Right renal pelvis (tissue), 4 donors: ENCODE results near the gene PLEKHH1. TPM values are rescaled to one million over a fixed set of nuclear protein-coding genes. Genes with fewer than 3 reads are reported as not detected.
"Not testable (repeated sequence)": the region's sequence is repeated elsewhere in the genome, so short reads cannot be mapped to it uniquely, and the experiment has no call there.

Source experiments
- DNase-seq, 4 donors: peaks; one replicate each; pipeline ENCODE4 v3.0.0-alpha.2; 2013; ENCODE audit warnings: low read depth in 4 of 4, low spot score in 3 of 4, missing footprints in 1 of 4
- polyA plus RNA-seq, 4 donors: library from polyadenylated mRNA; unstranded; fragments of 120-200 nt; gene quantifications; one replicate each; pipeline ENCODE4 v1.2.1, GENCODE V29; 2013; ENCODE audit not compliant: insufficient read length in 4 of 4

The PLEKHH1 gene
- polyA plus RNA-seq, 4 donors: 38.2 to 60.9 (median 41.4) TPM

DNA sequence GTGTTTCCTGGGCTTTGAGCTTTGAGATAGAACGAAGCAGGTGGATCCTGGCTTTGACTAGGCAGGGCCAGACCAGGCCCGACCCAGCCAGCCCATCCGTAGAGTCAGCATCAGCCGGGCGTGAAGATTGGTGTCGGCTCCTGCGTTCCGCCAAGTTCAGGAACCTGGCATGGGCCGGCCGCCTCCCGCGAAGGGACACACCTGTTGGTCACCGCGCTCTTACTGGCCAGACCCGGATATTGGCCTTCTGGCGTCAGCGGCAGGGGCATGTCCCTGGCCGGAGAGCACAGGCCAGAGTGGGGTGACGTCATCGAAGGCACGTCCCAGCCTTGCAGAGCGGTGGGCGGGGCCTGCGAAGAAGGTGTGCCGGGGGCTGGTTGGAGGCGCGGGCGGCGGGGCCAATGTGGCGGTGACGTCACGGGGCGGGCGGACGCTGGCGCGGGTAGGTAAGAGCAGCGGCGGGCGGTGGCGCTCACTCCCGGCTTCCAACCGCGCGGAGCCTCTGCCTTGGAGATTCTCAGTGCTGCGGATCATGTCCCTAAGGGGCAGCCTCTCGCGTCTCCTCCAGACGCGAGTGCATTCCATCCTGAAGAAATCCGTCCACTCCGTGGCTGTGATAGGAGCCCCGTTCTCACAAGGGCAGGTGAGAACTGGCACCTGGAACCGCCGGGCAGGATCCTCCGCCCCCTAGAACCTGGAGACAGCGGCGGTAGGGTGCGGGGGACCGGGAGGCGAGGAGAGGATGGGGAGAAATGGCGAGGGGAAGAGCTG, 86.5 kb downstream of the PLEKHH1 start, which contains the start of gene ARG2:
TSS of gene ARG2 (plus strand) at position 475 of the 771 bp plus-strand sequence. CDS start at position 533, 58 bp downstream.
- peak; percentile 85 to 87 (median 86) for DNase-seq

DNA sequence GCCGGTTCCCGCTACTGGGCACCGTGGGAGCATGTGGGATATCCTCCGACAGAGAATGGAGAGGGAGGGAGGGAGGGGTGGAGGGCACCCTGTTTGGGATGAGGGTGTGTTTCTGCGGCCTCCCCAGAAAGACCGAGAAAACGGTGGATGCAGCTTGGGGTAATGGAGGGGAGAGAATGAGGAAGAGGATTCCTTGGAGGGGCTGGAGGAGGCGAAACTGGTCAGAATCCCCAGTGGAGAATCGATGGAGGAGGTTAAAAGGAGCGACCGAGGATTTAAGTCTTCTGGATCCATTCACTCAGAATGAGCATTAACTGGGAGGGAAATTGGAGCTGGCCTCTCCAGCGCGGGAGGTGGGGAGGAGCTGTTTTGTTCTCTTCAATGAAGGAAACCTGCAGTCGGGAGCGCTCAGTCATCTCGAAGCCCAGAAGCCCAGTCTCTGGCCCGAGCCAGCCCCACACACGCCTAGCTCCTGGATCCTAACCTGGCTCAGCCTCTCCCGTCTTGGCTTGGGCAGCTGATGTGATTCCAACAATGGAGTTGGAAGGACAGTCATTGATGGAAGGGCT, 87.2 kb downstream of the PLEKHH1 start:
- no peak for DNase-seq

DNA sequence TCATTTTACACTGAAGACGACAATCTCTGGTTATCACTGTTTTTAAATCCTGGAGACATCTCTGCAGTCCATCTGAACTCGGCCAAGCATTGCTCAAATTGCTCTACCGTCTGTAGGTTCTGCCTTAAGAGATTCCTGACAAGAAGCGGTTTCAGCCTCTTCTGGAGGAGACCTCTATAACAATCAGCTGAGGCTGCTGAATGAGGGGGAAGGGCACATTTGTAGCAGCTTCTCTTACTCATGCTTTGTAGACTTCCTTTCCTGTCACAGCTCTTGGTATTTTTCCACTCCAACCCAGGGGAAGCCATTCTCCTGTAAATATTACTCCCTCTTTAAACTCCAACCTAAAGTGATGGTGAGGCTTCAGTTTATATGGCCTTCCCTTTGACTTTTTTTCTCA, 89.6 kb downstream of the PLEKHH1 start:
- DNase-seq: peak in 2 of 4 donors; percentile 47 to 53

DNA sequence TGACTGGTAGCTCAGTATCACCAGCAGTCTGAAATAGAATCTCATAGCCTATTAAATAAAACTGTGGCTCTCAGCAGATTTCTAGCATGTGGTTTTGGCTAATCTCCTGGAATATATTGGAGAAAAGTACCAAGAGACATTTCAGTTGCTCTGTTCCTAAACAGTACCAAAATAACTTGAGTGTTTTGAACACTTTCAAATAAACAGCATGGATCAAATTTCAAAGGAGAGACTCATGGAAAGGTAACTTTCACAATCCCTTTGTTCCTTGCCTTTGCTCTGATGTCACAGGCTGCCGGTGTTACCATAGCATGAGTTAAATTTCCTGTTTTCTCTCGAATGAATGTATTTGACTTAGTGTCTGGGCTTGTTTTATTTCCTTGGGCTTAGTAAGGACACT, 90.0 kb downstream of the PLEKHH1 start:
- no peak for DNase-seq

DNA sequence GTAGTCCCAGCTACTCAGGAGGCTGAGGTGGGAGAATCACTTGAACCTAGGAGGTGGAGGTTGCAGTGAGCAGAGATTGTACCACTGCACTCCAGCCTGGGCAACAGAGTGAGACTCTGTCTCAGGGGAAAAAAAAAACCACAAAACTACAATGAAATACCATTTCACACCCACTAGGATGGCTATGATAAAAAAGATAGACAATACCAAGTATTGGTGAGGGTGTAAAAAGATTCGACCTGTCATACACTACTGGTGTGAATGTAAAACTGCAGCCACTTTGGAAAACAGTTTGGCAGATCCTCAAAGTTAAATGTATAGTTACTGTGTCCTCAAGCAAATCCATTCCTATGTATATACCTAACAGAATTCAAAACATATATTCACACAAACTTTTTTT, 93.0 kb downstream of the PLEKHH1 start:
- not testable (repeated sequence) for DNase-seq

DNA sequence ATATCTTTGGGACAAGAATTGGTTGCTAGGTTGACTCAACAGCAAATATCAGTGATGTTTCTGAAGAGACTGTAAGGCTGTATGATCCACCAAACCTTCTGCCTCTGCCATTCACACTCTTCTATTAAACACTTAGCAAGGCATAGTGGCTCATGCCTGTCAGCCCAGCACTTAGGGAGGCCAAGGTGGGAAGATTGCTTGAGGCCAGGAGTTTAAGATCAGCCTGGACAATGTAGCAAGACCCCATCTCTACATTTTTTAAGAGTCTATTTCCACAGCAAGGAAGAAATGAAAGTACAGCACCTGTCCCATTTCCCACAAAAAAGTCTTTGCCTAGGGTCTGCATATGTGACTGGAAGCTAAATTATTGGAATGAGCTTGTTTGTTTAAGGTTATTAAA, 94.4 kb downstream of the PLEKHH1 start:
- DNase-seq: no peak

DNA sequence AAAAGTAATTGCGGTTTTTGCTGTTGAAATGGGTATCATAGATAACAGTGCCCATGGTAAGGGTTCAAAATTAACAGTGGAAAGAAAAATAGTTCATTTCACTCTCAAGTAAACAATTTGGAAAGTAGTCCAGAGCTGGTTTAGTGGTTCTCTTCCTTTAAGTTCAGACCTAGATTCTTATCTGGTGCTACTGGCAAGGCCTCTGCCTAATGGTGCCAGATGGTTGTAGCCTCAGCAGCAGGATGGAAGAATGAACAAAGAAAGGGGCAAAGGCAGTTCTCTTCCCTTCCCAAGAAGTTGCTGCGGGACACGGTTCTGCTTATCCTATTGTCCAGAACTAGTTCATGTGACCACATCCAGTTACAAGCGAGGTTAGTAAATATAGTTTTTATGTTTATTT, 97.1 kb downstream of the PLEKHH1 start:
- no peak for DNase-seq

DNA sequence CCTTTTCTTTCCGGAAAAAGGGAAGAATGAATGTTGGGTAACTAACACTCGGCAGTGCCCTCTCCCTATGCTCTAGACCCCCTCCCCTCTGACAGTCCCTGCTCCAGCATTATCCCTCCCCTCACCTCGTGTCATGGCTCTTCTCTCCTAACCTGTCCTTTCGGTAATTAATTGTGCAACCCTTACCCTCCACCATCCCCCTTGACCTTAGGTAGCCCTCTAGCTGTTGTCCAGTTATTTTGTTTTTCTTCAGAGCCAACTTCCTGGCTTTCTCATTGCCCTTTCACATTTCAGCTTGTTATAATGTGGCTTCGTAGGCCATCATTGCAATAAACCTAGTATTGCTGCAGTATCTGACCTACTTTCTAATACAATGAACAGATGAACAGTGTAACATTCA, 97.8 kb downstream of the PLEKHH1 start:
- DNase-seq: no peak

DNA sequence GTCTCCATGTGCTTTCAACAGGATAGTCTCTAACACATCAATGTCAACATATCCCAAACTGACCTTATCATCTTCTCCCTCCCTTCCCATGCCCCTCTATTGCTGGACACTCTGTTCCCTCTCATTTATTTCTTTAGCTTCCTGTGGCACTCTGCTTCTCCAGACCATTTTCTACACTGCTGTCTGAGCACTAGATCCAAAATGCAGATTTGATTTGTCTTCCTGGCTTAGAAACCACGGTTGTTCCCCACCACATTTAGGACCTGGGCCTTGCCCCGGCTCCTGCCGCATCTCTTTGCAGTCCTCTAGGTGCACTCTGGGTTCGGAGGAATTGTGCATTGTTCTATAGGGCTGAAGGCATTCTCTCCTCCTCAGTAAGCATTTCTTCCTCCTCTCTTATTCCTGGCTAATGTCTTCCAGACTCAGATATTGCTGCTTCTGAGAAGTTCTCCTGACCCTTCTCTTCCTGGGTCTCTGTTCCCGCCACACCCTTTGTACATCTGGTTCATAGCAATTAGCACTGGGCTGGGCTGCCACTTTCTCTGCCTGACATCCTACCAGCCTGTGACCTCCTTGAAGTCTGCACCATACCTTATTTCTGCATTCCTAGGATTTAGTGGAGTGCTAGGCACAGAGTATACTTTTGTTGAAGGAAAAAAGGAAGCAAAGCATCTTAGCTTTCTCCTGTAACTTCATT, 100.5 kb downstream of the PLEKHH1 start:
- DNase-seq: no peak

DNA sequence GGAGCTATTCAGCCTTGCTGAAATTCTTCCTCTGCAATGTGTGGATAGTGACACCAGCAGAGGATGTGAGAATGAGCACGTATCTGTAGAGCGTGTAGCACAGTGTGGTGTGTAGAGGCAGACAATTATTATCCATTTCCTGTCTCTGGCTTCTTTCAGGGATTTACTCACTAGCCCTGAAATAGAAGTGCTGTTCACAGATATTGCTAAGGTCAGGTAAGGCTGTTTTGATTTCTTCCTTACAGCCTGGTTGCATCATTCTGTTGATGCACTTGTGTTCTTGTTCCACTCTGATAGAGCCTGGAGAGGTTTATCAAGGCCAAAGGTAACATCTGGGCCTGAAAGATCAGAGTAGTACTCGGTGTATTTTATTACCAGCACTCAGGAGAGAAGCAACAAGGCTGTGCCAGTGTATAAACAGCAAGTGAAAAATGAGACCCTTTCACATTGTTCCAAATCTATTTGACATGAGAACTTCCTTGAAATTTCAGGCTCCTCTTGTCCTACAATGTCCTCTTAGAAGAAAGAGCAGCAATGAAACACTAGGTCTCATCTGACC, 103.3 kb downstream of the PLEKHH1 start:
- DNase-seq: no peak

DNA sequence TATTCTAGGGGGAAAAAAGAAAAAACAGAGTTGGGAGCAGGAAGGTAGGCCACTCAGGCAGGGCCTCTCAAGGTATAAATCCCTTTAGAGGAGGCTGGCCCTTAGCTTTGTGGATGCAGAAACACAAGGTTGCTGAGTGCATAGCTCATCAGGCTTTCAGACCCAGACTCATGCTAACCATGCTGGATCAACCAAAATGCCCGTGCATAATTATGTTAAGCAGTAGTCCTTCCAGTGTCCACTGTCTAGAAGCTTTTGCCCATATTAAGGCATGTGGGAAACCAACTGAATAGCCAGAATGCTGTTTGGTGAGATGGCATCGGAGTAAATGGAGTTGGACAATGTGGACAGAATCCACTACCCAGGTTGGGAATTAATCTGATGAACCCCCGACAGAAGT, 105.6 kb downstream of the PLEKHH1 start:
- DNase-seq: no peak

Other genes starting within 250 kb of the PLEKHH1 start
- gene ATP6V1D, start 173.5 kb upstream of the PLEKHH1 start, polyA plus RNA-seq: 100 to 1,000 TPM; 142 to 172 (median 159) TPM
- gene EIF2S1, start 173.0 kb upstream of the PLEKHH1 start, polyA plus RNA-seq: 100 to 1,000 TPM in 3 of 4 donors, 10 to 100 TPM in 1; 99.4 to 108 (median 101) TPM
- 1 to 10 TPM; 1.7 to 2.8 (median 2.3) TPM for gene PLEK2, start 121.1 kb upstream of the PLEKHH1 start, polyA plus RNA-seq
- gene TMEM229B, start 44.6 kb upstream of the PLEKHH1 start, polyA plus RNA-seq: 1 to 10 TPM; 2.5 to 3.9 (median 2.8) TPM
- 10 to 100 TPM; 39.5 to 47.2 (median 46.1) TPM for gene PIGH, start 67.0 kb downstream of the PLEKHH1 start, polyA plus RNA-seq
- 10 to 100 TPM; 10.8 to 31.7 (median 11.8) TPM for gene ARG2, start 86.6 kb downstream of the PLEKHH1 start, polyA plus RNA-seq
- gene VTI1B, start 141.3 kb downstream of the PLEKHH1 start, polyA plus RNA-seq: 100 to 1,000 TPM; 105 to 120 (median 114) TPM
- gene RDH11, start 162.5 kb downstream of the PLEKHH1 start, polyA plus RNA-seq: 100 to 1,000 TPM; 104 to 117 (median 115) TPM
- gene RDH12, start 168.6 kb downstream of the PLEKHH1 start, polyA plus RNA-seq: 1 to 10 TPM in 1 of 4 donors, under 1 TPM in 3; 0.43 to 1.2 (median 0.66) TPM